Right kidney (tissue), 9 donors: ENCODE results near the gene DOP1A.

Experiments used
- DNase-seq: peaks from one replicate; pipeline ENCODE4 v3.0.0-alpha.2; 2016
- long read RNA-seq, 8 donors: transcript quantifications; one replicate each; lab custom pipeline, GENCODE V29; 2026

DOP1A gene, protein sequence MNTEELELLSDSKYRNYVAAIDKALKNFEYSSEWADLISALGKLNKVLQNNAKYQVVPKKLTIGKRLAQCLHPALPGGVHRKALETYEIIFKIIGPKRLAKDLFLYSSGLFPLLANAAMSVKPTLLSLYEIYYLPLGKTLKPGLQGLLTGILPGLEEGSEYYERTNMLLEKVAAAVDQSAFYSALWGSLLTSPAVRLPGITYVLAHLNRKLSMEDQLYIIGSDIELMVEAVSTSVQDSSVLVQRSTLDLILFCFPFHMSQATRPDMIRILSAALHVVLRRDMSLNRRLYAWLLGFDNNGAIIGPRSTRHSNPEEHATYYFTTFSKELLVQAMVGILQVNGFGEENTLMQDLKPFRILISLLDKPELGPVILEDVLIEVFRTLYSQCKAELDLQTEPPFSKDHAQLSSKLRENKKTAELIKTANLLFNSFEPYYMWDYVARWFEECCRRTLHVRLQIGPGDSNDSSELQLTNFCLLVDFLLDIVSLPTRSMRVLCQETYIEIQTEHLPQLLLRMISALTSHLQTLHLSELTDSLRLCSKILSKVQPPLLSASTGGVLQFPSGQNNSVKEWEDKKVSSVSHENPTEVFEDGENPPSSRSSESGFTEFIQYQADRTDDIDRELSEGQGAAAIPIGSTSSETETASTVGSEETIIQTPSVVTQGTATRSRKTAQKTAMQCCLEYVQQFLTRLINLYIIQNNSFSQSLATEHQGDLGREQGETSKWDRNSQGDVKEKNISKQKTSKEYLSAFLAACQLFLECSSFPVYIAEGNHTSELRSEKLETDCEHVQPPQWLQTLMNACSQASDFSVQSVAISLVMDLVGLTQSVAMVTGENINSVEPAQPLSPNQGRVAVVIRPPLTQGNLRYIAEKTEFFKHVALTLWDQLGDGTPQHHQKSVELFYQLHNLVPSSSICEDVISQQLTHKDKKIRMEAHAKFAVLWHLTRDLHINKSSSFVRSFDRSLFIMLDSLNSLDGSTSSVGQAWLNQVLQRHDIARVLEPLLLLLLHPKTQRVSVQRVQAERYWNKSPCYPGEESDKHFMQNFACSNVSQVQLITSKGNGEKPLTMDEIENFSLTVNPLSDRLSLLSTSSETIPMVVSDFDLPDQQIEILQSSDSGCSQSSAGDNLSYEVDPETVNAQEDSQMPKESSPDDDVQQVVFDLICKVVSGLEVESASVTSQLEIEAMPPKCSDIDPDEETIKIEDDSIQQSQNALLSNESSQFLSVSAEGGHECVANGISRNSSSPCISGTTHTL (N-terminal part only)
- long read RNA-seq, donor 1, partial matches to known transcripts, result 12 of 19 reads
- long read RNA-seq, donor 1, other reads (novel, unspliced or antisense), result 7 of 19 reads
- long read RNA-seq, donor 2, result 0 reads
- long read RNA-seq, donor 3, result 0 reads
- long read RNA-seq, donor 4, partial matches to known transcripts, result 0 of 9 reads
- long read RNA-seq, donor 4, other reads (novel, unspliced or antisense), result 9 of 9 reads
- long read RNA-seq, donor 5, partial matches to known transcripts, result 10 of 10 reads
- long read RNA-seq, donor 5, other reads (novel, unspliced or antisense), result 0 of 10 reads
- long read RNA-seq, donor 6, result 0 reads
- long read RNA-seq, donor 7, result 0 reads
- long read RNA-seq, donor 8, result 0 reads

DNA sequence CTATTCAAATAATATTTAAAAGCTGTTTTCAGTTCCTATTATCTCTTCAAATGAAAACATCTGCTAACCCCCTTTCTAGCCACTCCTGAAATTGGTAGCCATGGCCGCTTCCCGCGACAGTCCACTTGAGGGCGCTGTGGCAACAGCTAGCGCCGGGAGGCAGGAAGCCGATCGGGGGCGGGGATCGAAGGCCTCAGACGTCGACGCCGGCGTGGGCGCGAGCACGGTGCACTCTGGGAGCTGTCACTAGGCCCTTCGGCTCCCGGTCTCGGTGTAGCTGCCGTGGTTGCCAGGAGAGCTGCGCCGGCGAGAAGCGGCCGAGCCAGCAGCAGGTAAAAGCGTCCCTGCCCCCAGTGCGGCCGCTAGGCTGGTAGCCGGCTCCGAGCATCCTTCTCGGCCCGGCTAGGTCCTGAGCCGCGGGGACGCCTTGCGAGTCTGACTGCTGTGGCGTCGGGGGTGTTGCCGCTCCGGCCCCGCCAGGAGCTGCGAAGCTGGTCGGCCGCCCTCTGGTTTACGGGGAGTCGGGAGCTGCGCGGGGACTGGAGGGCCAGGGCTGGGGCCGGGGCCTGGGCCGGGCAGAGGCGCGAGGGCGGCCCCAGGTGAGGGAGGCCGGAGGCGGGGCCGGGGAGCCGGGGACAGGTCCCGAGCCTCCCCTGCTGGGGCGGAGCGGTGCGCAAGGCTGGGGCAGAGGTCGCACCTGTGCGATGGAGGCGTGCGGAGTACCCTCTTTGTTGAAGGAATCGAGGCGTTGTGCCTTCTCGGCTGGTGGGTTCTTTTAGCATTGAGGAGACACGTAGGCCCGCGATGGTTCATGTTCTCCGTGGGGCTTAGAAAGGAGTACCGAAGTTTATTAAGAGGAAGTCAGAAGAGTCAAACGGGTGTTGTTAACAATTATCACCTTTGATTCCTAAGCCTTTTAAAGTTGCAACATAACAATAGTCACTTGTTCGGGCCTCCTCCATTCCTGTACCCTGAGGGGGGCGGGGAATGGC is at the start of gene DOP1A:
TSS of gene DOP1A (plus strand) at position 224 of the 992 bp plus-strand sequence. CDS start 29,307 bp downstream, outside the sequence.
- peak; percentile 92 for DNase-seq

DNA sequence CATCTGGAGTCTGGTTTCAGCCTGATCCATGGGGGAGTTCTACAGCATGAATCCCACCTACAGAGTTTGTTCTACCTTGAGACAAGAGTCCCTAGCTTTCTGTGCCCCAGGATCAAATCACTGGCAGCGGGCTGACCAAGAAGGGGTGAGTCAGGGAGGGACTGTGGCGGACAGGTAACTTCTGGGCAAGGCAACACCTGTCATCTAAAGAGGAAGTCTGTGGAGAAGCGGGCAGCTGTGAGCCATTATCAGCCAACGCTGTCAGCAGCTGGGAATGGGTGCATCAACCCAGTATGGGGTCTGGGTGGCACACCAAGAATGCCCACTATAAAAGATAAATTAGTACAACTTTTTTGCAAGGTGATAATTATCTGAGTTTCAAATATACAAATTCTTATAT is 47.7 kb upstream of the DOP1A start:
- no peak for DNase-seq

DNA sequence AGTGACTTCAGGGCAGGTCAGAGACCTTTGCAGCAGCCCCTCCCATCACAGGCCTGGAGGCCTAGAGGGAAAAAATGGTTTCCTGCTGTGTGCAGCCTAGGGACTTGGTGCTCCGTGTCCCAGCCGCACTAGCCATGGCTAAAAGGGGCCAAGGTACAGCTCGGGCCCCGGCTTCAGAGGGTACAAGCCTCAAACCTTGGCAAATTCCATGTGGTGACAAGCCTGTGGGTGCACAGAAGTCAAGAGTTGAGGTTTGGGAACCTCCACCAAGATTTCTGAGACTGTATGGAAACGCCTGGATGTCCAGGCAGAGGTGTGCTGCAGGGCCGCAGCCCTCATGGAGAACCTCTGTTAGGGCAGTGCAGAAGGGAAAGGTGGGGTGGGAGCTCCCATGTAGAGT is 35.8 kb upstream of the DOP1A start:
- DNase-seq, result no peak

DNA sequence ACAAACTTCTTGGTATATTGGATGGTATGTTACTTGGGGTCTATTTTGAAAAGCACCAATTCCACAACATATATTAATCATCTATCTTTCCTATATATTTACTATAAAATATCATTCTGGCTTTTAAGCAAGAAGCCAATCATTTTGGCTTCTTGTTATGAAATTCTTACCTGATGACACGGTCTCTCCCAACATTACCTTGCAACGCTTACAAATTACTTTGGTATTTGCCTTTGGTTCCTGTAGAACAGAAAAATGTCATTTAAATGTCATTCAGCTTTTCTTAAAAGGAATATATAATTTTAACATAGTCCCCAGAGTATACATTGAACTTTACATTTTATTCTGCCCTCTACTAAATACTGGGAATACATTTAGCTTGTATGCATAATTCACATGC is 29.2 kb upstream of the DOP1A start:
- DNase-seq, result no peak

GRCh38 chr6:83042467-83043053 is 24.9 kb upstream of the DOP1A start:
- DNase-seq, result no peak

DNA sequence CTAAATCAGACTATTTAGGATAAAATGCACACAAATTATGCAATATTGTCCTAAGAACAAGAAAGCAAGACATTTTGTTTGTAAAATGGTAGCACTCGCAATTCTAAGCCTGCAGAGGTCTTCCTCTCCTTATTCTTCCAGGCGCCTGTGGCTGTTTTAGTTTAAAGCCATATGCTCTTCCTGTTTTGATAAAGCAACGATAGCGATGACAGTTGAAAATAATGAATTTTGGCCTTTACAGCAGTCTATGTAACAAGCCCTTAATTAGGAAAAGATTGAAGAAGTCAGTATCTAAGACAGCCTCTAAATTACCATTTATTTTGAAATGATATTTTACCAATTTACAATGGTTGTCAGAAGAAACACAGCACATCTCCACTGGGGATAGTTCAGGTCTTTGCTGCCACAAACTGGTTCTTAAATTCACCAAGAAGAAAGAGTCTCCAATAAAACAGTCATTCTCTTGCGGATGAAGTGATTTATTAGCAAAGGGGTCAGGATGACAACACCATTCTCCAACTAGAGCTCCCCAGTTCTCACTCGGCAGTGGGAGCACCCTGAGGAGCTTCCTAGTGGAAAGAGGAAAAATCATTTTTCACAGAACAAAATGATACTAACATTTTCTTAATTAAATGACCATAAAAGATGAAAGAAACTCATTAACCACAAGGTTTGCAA is 23.2 kb upstream of the DOP1A start:
- DNase-seq, result no peak

DNA sequence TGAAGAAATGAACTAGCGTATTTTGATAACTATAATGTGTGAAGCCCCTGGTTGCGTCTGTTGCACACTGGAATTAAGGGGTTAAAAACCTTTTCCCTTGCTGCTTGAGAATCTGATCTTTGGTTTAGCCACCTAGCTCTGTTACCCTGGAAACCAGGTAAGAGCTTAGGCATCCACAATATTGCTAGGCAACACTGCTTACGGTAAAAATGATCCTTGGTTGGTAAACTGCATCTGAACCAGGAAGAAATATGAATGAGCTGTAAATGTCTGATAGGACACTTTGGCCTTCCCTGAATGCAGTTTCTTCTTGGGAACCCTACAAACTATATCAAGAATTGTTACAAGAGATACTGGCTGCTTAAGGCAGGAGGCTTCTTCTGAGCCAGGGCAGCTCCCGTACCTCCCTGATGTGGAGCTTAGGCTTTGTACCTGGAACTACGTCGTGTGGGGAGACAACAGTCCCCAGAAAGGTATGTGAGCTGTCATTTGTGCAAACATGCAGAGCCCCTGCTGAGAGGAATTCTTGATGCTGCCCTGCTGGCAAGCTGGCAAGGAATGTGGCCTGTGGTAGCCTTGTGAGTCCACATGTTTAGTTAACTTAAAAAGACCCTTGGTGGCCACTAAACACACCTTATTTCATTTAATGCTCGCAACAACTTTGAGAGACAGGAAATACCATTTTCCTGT is 20.3 kb upstream of the DOP1A start:
- no peak for DNase-seq

DNA sequence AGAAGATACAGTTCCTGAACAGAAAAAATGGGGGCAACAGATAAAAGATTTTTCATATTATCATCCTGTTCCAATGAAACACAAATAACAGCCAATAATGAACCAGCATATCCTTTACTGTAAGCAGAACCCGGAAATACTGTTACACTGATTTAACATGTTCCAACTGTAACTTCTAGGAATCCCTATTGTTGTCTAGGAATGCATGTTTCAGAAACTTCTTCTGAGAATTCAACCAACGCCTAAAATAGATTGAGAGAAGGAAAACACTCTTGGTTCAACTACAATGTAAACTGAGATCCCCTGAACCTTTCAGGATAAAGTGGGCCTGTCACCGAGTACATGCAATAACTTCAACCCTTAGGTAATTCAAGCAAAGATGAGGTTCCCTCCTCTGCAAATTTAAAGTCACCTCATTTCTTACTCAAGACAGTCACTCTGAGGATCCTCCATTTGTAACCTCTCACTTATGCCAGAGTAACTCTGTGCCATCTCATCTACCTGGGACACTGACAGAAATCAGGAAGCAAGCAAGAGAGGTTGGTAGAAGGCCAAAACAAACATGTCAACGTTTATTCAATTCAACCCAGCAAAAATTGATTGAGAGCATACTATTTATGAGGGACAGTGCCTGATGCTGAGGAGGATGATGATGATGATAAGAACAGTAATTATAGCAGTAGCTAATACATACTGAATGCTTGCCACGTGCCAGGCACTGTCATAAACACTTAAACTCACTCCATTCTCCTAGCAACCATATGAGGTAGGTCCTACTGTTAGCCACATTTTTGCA is 15.9 kb upstream of the DOP1A start:
- no peak for DNase-seq

- DNase-seq, result no peak
These were observed 13.8 kb upstream of the DOP1A start for GRCh38 chr6:83053678-83054077.

DNA sequence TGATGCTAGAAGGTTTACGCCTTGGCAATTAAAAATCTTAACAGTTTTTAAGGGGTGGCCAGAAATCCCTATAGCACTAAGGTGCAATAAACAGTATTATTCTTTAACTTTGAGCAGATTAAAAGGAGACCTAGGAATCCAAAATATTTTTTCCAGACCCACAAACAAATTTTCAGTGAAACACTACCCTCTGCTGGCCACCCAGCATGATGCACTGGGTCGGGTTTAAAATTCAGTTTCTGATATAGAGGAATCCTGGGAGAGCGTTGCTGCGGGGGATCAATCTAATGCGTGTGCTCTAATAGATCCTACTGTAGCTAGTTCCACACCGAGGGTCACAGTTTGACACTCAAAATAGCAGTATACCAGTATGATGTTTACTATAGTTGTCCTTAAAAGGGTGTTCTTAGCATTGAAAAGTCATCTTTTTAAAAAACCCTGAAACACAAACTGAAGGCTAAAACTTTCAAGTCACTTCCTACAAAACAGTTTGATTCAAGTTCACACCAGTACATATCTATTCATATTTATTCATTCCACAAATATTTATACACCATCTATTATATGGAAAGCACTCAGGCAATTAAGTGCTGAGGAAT is 12.0 kb upstream of the DOP1A start:
- DNase-seq, result peak; percentile 38

- peak; percentile 21 for DNase-seq
These were observed 9.7 kb upstream of the DOP1A start for GRCh38 chr6:83057705-83058321.

GRCh38 chr6:83061190-83061589 is 6.3 kb upstream of the DOP1A start:
- no peak for DNase-seq

GRCh38 chr6:83062225-83062624 is 5.2 kb upstream of the DOP1A start:
- DNase-seq, result no peak

DNA sequence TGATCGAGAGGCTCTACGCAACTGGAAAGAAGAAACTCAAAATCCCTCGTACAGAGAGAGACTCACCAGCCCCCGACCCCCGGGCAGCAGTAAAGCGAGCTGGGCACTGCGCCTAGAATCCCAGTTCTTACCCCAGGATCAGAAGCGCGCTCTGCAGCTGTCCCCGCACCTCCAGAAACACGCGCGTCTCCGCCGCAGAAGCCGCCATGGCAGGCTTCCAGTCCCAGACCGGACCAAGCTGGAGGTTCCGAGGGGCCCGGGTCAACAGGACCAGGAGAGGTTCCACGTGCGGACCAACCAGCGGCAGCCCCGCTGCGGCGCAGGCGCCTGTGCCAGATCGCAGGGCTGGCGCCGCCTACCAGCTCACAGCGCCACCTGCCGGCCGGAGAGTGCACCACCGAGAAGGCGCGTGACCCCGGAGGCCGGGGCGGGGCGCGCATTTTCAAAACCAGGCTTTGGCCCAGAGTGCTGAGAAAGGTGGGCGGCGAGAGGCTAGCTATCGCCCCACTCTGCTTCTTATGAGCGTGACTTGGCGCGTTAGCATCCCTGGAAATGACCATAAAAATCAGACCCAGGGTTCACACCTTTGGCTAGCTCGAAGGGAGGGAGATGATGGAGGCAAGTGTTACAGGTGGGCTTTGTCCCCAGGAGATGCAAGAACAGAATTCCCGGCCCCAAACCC is 1.8 kb upstream of the DOP1A start, which contains the start of gene UBE3D:
TSS of gene UBE3D (minus strand) at position 331 of the 682 bp plus-strand sequence. CDS start at position 208, 123 bp downstream.
- peak; percentile 89 for DNase-seq

DNA sequence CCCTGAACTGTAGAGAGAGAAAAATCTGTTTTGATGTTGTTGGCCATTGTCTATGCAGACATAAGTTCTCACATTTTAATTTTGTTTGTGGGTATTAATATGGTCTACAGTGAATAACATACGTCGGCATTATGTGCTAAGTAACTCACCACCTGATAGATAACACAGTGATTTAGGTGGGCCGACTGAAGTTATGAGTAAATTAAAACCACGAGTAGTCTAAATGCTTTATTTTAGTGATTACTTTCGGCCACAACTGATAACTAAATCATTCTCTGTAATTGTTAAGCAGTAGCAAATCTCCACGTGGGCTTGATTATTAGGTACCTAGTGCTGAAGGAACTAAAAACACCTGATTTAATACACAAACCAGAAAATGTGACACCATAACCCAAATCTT is 1.1 kb downstream of the DOP1A start:
- DNase-seq, result no peak

DNA sequence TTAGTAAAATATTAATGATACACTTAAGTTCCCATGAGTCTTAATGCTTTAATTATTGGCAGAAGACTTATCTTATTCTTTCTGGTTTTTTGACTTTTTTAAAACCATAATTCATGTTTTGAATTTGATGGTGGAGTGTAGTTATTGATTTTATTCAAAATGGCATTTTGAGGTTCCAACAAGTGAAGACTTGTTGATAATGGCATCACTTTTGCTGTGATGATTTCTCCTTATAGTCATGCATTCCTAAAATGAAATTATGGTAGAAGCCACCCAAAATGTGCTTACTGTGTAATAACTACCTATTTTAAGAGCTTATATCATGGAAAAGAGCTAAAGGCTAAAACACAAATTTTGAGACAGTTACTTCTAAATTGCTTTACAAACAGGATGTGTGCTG is 2.2 kb downstream of the DOP1A start:
- no peak for DNase-seq
